AG20443 (cell line): ENCODE data around the gene OR5K2.

Experiments
- DNase-seq: peaks from one replicate; pipeline ENCODE4 v3.0.0; 2012; ENCODE audit warnings: low spot score, mixed read lengths

The OR5K2 gene

GRCh38 chr3:98522544-98523281, 25.2 kb downstream of the OR5K2 start, which contains the start of gene CLDND1:
Gene CLDND1, minus strand, starts transcription at chr3:98522902. Its CDS starts 1,478 bp downstream, at chr3:98521424.
- peak; percentile 99 for DNase-seq

- DNase-seq: no peak
These were observed 28.0 kb downstream of the OR5K2 start for GRCh38 chr3:98525494-98525893.

- no peak for DNase-seq
These were observed 31.2 kb downstream of the OR5K2 start for GRCh38 chr3:98528474-98529346.

- no peak for DNase-seq
These were observed 32.5 kb downstream of the OR5K2 start for GRCh38 chr3:98529856-98530459.

- DNase-seq: no peak
These were observed 33.2 kb downstream of the OR5K2 start for GRCh38 chr3:98530676-98531075.

GRCh38 chr3:98531622-98532274, 34.3 kb downstream of the OR5K2 start, which contains the start of gene GPR15:
Gene GPR15, plus strand, starts transcription at chr3:98531978. Its CDS starts 56 bp downstream, at chr3:98532034.
- DNase-seq: no peak

- no peak for DNase-seq
These were observed 34.8 kb downstream of the OR5K2 start for GRCh38 chr3:98532275-98532637.

- no peak for DNase-seq
These were observed 35.5 kb downstream of the OR5K2 start for GRCh38 chr3:98532709-98533571.

- no peak for DNase-seq
These were observed 36.7 kb downstream of the OR5K2 start for GRCh38 chr3:98534168-98534567.

GRCh38 chr3:98534734-98535133, 37.3 kb downstream of the OR5K2 start:
- DNase-seq: no peak

GRCh38 chr3:98536456-98537017, 39.1 kb downstream of the OR5K2 start:
- no peak for DNase-seq

- no peak for DNase-seq
These were observed 42.9 kb downstream of the OR5K2 start for GRCh38 chr3:98540346-98540745.

GRCh38 chr3:98541695-98542094, 44.2 kb downstream of the OR5K2 start:
- no peak for DNase-seq

- DNase-seq: no peak
These were observed 45.1 kb downstream of the OR5K2 start for GRCh38 chr3:98542623-98543022.

- DNase-seq: no peak
These were observed 48.5 kb downstream of the OR5K2 start for GRCh38 chr3:98545940-98546339.
